Hepatocyte (in vitro differentiated cells): ENCODE measurements around the gene TRAPPC3. TPM values are rescaled to one million over a fixed set of nuclear protein-coding genes. Genes with fewer than 3 reads are reported as not detected.

ENCODE experiments used
- DNase-seq: peaks from one replicate; pipeline ENCODE4 v3.0.0-alpha.2; 2016; ENCODE audit warnings: low spot score
- H2AFZ ChIP-seq: fragments of 200-600 bp; sonication (generic); 2 replicates; pipeline ENCODE4 v1.6.0; 2016; ENCODE audit warnings: antibody characterized with exemption, mild to moderate bottlenecking
- H3K27ac ChIP-seq: fragments of 200-600 bp; sonication (generic); 2 replicates; pipeline ENCODE4 v1.5.1; 2016; ENCODE audit warnings: mild to moderate bottlenecking
- H3K27me3 ChIP-seq: fragments of 200-600 bp; sonication (generic); 2 replicates; pipeline ENCODE4 v1.6.1; 2016
- H3K36me3 ChIP-seq: fragments of 200-600 bp; sonication (generic); replicated peaks from 2 replicates; pipeline ENCODE4 v1.5.1; 2016; ENCODE audit warnings: low read depth; ENCODE audit not compliant: insufficient read depth
- H3K4me1 ChIP-seq: fragments of 200-600 bp; sonication (generic); 2 replicates; pipeline ENCODE4 v1.5.1; 2016; ENCODE audit warnings: mild to moderate bottlenecking, moderate library complexity; ENCODE audit not compliant: insufficient read depth
- H3K4me2 ChIP-seq: fragments of 200-600 bp; sonication (generic); 2 replicates; pipeline ENCODE4 v1.6.0; 2016
- H3K4me3 ChIP-seq: fragments of 200-600 bp; sonication (generic); 2 replicates; pipeline ENCODE4 v1.5.1; 2016; ENCODE audit warnings: mild to moderate bottlenecking
- H3K79me2 ChIP-seq: fragments of 200-600 bp; sonication (generic); 2 replicates; pipeline ENCODE4 v1.6.0; 2017; ENCODE audit warnings: mild to moderate bottlenecking
- H3K9me2 ChIP-seq: fragments of 200-600 bp; sonication (generic); replicated peaks from 2 replicates; pipeline ENCODE4 v1.6.0; 2017; ENCODE audit warnings: mild to moderate bottlenecking; ENCODE audit not compliant: insufficient read depth
- H3K9me3 ChIP-seq: fragments of 200-600 bp; sonication (generic); 2 replicates; pipeline ENCODE4 v1.5.1; 2016; ENCODE audit warnings: low read depth, mild to moderate bottlenecking
- H4K20me1 ChIP-seq: fragments of 200-600 bp; sonication (generic); 2 replicates; pipeline ENCODE4 v1.6.0; 2016; ENCODE audit warnings: mild to moderate bottlenecking; ENCODE audit not compliant: insufficient read depth, poor library complexity, severe bottlenecking
- EZH2 ChIP-seq: fragments of 200-600 bp; sonication (generic); IDR thresholded peaks from 2 replicates; pipeline ENCODE4 v1.6.1; 2016; ENCODE audit warnings: antibody characterized with exemption, mild to moderate bottlenecking, borderline replicate concordance
- EZH2phosphoT487 ChIP-seq: fragments of 200-600 bp; sonication (generic); IDR thresholded peaks from one replicate; pipeline ENCODE4 v1.6.1; 2018; ENCODE audit warnings: antibody characterized with exemption, mild to moderate bottlenecking, low read depth, moderate library complexity; ENCODE audit not compliant: unreplicated experiment, severe bottlenecking
- WGBS: methylation state at CpG from one replicate; pipeline ENCODE4 v1.1.6; 2016; ENCODE audit warnings: low lambda C conversion rate; ENCODE audit errors: missing lambda C conversion rate; 5-methylcytosine and 5-hydroxymethylcytosine counted together
- polyA plus RNA-seq: library from polyadenylated mRNA; unstranded; fragments of >200 nt; fragmentation: Nextera tagmentation; extraction: Ambion mirVana; gene quantifications from 2 replicates; pipeline ENCODE4 v1.2.1, GENCODE V29; 2016
- total RNA-seq: library from RNA; depleted of rRNA; stranded (reverse); fragments of >200 nt; gene quantifications from 2 replicates; pipeline ENCODE4 v1.2.3, GENCODE V29; 2014
- TF ChIP-seq, protein P1 (sequence below): fragments of 200-600 bp; sonication (generic); IDR thresholded peaks from 2 replicates; pipeline ENCODE4 v1.5.1; 2016; ENCODE audit warnings: antibody characterized with exemption, mild to moderate bottlenecking; ENCODE audit not compliant: poor library complexity

TRAPPC3 gene
- total and polyA plus RNA-seq, 2 experiments from 2014 or later: 128 to 131 TPM

DNA sequence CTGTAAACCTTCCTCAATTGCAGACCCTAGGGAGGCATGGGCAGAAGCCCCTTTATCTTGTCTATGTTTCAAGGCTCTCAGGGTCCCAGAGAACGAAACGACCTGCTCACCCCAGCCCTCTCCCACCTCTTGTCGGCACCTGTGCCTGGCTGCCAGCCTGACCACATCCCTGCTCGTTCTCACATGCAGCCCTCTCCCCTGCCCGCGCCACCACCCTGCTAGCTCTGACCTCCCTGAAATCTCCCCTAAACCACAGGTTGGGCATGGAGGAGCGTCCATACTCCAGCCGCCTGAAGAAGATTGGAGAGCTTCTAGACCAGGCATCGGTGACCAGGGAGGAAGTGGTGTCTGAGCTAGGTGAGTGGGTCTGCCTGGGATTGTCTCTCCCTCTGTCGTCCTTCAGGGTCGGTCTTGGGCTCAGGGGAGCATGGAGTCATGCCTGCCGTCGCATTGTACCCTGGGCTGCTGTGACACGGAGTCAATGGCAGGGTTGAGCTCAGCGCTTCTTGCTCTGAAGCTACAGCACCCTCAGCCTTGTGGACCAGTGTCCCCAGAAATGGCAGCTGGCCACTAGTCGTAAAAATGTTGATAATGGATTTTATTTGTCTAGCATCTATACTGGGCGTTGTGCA is 57.0 kb downstream of the TRAPPC3 start:
- no peak overlapping the region for H3K27ac ChIP-seq
- no peak overlapping the region for H2AFZ ChIP-seq
- peaks cover 15% of the 10 kb centered on the region for H3K4me1 ChIP-seq
- 98% methylated on average over 17 of the region's 17 CpGs for WGBS
- no peaks in the 10 kb centered on the region for H3K36me3 ChIP-seq
- TF ChIP-seq EZH2phosphoT487 (no peak), EZH2 (no peak)
- TF ChIP-seq, protein P1, sequence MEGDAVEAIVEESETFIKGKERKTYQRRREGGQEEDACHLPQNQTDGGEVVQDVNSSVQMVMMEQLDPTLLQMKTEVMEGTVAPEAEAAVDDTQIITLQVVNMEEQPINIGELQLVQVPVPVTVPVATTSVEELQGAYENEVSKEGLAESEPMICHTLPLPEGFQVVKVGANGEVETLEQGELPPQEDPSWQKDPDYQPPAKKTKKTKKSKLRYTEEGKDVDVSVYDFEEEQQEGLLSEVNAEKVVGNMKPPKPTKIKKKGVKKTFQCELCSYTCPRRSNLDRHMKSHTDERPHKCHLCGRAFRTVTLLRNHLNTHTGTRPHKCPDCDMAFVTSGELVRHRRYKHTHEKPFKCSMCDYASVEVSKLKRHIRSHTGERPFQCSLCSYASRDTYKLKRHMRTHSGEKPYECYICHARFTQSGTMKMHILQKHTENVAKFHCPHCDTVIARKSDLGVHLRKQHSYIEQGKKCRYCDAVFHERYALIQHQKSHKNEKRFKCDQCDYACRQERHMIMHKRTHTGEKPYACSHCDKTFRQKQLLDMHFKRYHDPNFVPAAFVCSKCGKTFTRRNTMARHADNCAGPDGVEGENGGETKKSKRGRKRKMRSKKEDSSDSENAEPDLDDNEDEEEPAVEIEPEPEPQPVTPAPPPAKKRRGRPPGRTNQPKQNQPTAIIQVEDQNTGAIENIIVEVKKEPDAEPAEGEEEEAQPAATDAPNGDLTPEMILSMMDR: no peak
- no peak overlapping the region for H3K4me2 ChIP-seq
- H4K20me1 ChIP-seq: peaks cover 3% of the 10 kb centered on the region
- H3K79me2 ChIP-seq: peaks cover 27% of the 10 kb centered on the region
- no peak overlapping the region for H3K4me3 ChIP-seq
- no peak for DNase-seq
- no peaks in the 10 kb centered on the region for H3K9me3 ChIP-seq
- H3K9me2 ChIP-seq: no peaks in the 10 kb centered on the region
- no peaks in the 10 kb centered on the region for H3K27me3 ChIP-seq

DNA sequence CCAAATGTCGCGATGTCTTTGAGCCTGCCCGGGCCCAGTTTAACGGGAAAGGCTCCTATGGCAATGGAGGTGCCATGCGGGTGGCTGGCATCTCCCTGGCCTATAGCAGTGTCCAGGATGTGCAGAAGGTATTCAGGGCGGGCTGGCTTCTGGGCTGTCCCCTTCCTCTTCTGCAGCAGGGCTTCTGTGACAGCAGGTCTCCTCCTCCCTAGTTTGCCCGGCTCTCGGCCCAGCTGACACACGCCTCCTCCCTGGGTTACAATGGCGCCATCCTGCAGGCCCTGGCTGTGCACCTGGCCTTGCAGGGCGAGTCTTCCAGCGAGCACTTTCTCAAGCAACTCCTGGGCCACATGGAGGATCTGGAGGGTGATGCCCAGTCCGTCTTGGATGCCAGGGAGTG is 57.6 kb downstream of the TRAPPC3 start:
- Histone ChIP-seq H3K4me3 (no peak overlapping the region), H3K36me3 (no peaks in the 10 kb centered on the region), H3K4me2 (no peak overlapping the region), H3K27me3 (no peaks in the 10 kb centered on the region), H4K20me1 (peaks cover 3% of the 10 kb centered on the region), H3K4me1 (peaks cover 15% of the 10 kb centered on the region), H2AFZ (no peak overlapping the region), H3K79me2 (peaks cover 27% of the 10 kb centered on the region), H3K9me2 (no peaks in the 10 kb centered on the region), H3K9me3 (no peaks in the 10 kb centered on the region), H3K27ac (no peak overlapping the region)
- no peak for DNase-seq
- no peak for TF ChIP-seq EZH2phosphoT487
- TF ChIP-seq, protein P1: no peak
- TF ChIP-seq EZH2: no peak
- 93% methylated on average over 13 of the region's 13 CpGs for WGBS

DNA sequence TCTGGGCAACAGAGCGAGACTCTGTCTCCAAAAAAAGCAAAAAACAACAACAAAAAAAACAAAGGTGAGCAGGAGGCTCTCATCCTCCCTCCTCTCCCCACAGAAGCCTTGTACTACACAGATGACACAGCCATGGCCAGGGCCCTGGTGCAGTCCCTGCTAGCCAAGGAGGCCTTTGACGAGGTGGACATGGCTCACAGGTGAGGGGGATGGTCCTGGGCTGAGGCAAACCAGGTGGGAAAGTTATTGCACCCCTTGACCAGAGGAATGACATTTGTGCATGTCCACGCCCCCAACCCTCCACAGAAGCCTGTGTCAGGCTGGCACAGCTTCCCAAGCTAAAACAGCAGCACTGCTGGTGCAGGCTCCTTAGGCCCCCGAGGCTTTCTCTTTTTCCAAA is 58.1 kb downstream of the TRAPPC3 start:
- peaks cover 15% of the 10 kb centered on the region for H3K4me1 ChIP-seq
- no peak overlapping the region for H3K27ac ChIP-seq
- no peak for TF ChIP-seq EZH2
- TF ChIP-seq, protein P1: no peak
- WGBS: 96% methylated on average over 4 of the region's 4 CpGs
- no peaks in the 10 kb centered on the region for H3K36me3 ChIP-seq
- no peaks in the 10 kb centered on the region for H3K9me2 ChIP-seq
- no peak overlapping the region for H2AFZ ChIP-seq
- peaks cover 27% of the 10 kb centered on the region for H3K79me2 ChIP-seq
- H3K4me2 ChIP-seq: no peak overlapping the region
- no peaks in the 10 kb centered on the region for H3K27me3 ChIP-seq
- no peaks in the 10 kb centered on the region for H3K9me3 ChIP-seq
- H3K4me3 ChIP-seq: no peak overlapping the region
- no peak for DNase-seq
- H4K20me1 ChIP-seq: peaks cover 3% of the 10 kb centered on the region
